Sigmoid colon (tissue), 4 donors: ENCODE results near the gene LRRC36.

Experiments used
- CTCF ChIP-seq, 4 experiments: fragments of 450-650 bp in 3 of 4; fragments of 200-600 bp in 1 of 4; IDR thresholded peaks; one replicate each; pipeline ENCODE4 v1.5.1; 2016 to 2019; ENCODE audit warnings: antibody characterized with exemption in 4 of 4, mild to moderate bottlenecking in 3 of 4, moderate library complexity in 2 of 4
- POLR2A ChIP-seq, 2 donors: fragments of 450-650 bp; IDR thresholded peaks; one replicate each; pipeline ENCODE4 v1.6.1; 2016; ENCODE audit warnings: antibody characterized with exemption in 2 of 2, mild to moderate bottlenecking in 2 of 2, moderate library complexity in 2 of 2
- POLR2AphosphoS5 ChIP-seq, 4 donors: sonication (generic); formaldehyde crosslinking; IDR thresholded peaks; one replicate each; pipeline ENCODE4 v1.6.1; 2017; ENCODE audit warnings: antibody characterized with exemption in 4 of 4

DNA sequence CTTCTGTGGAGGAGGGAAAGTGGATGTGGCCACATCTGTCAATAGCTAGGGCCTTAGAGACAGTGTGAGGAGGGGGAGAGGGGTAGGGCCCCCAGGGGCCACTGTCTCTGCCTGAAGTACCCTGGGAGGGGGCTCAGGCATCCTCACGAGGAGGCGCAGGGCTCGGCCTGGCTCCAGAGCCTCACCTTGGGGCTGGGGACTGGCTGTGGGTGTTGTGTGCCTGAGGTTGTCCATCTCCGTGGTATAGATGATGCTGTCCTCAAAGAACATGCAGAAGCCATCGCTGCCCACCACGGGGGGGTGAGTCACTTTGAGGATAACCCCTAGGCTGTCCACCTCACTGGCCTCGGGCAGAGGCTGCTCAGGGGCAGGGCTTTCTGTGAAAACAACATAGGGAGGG lies 35.2 kb upstream of the LRRC36 start:
- TF ChIP-seq CTCF (IDR thresholded peaks at IDR 0.05) (no peak), POLR2AphosphoS5 (IDR thresholded peaks at IDR 0.05) (no peak), POLR2A (IDR thresholded peaks at IDR 0.05) (no peak)
